ENCODE measurements around the gene LUZP2. TPM values are rescaled to one million over a fixed set of nuclear protein-coding genes. Genes with fewer than 3 reads are reported as not detected.

Gene LUZP2
- total and polyA plus RNA-seq, 2 donors (not counting 1 experiment from before 2014, with no cell fraction given), result not detected

- H3K9ac ChIP-seq (ENCODE audit: low read length), result no peak overlapping the region
- H3K4me3 Mint-ChIP-seq, result no peak overlapping the region
- intact Hi-C loops (cut with micrococcal nuclease), result no loop called here
- H3K36me3 ChIP-seq (replicated peaks in 1 of 2; ENCODE audit: control extremely low read depth in 1 of 2, control insufficient read depth in 1 of 2, extremely low read depth in 1 of 2, insufficient read depth in 2 of 2, low read length in 1 of 2), result no peaks in the 10 kb centered on the region
- no peak for TF ChIP-seq EZH2 (IDR thresholded peaks at IDR 0.05; ENCODE audit: borderline replicate concordance, insufficient read depth, low read depth, low read length, poor library complexity, severe bottlenecking)
- TF ChIP-seq, protein P1, sequence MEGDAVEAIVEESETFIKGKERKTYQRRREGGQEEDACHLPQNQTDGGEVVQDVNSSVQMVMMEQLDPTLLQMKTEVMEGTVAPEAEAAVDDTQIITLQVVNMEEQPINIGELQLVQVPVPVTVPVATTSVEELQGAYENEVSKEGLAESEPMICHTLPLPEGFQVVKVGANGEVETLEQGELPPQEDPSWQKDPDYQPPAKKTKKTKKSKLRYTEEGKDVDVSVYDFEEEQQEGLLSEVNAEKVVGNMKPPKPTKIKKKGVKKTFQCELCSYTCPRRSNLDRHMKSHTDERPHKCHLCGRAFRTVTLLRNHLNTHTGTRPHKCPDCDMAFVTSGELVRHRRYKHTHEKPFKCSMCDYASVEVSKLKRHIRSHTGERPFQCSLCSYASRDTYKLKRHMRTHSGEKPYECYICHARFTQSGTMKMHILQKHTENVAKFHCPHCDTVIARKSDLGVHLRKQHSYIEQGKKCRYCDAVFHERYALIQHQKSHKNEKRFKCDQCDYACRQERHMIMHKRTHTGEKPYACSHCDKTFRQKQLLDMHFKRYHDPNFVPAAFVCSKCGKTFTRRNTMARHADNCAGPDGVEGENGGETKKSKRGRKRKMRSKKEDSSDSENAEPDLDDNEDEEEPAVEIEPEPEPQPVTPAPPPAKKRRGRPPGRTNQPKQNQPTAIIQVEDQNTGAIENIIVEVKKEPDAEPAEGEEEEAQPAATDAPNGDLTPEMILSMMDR (IDR thresholded peaks at IDR 0.05), result no peak
- no peaks in the 10 kb centered on the region for H3K27me3 ChIP-seq (replicated peaks in 1 of 4; ENCODE audit: control extremely low read depth in 1 of 4, control insufficient read depth in 3 of 4, insufficient read depth in 4 of 4, low read length in 3 of 4)
- ChIA-PET CTCF (interaction anchor here (1.1 kb wide), 1 partner anchor 11 kb away, joined by 3 read pairs; no protein-coding TSS in a partner anchor), POLR2A (no interaction called here)
- DNase-seq, result no peak
- no peak overlapping the region for H3K27ac Mint-ChIP-seq
- no peaks in the 10 kb centered on the region for H3K9me3 Mint-ChIP-seq (ENCODE audit: insufficient read depth)
- H4K20me1 ChIP-seq (ENCODE audit: control insufficient read depth, insufficient read depth, low read length, poor library complexity, severe bottlenecking), result no peaks in the 10 kb centered on the region
- H3K4me3 ChIP-seq (ENCODE audit: control extremely low read depth in 1 of 5, extremely low read depth in 1 of 5, insufficient read depth in 1 of 5, low read depth in 2 of 5, low read length in 4 of 5), result no peak overlapping the region
- no peaks in the 10 kb centered on the region for H3K79me2 ChIP-seq (ENCODE audit: control insufficient read depth, insufficient read depth, low read length)
- H3K27me3 Mint-ChIP-seq, result no peaks in the 10 kb centered on the region
- H3K4me2 ChIP-seq (replicated peaks; ENCODE audit: low read depth, low read length, poor library complexity, severe bottlenecking), result no peak overlapping the region
- H2AFZ ChIP-seq (ENCODE audit: insufficient read depth, low read depth, low read length, poor library complexity, severe bottlenecking), result no peak overlapping the region
- no peaks in the 10 kb centered on the region for H3K4me1 Mint-ChIP-seq
- no peaks in the 10 kb centered on the region for H3K4me1 ChIP-seq (ENCODE audit: control insufficient read depth in 2 of 2, insufficient read depth in 2 of 2, low read length in 2 of 2)
- 84% methylated on average over 2 of the region's 5 CpGs for WGBS (ENCODE audit: insufficient coverage)
- ATAC-seq (ENCODE audit: low read depth), result no peak
- no peaks in the 10 kb centered on the region for H3K9me3 ChIP-seq (ENCODE audit: control extremely low read depth in 1 of 3, control insufficient read depth in 2 of 3, insufficient read depth in 1 of 3, low read length in 2 of 3)
- H3K27ac ChIP-seq (ENCODE audit: low read length in 2 of 2), result no peak overlapping the region
Measured at GRCh38 chr11:24635588-24636290, 138.9 kb downstream of the LUZP2 start.

DNA sequence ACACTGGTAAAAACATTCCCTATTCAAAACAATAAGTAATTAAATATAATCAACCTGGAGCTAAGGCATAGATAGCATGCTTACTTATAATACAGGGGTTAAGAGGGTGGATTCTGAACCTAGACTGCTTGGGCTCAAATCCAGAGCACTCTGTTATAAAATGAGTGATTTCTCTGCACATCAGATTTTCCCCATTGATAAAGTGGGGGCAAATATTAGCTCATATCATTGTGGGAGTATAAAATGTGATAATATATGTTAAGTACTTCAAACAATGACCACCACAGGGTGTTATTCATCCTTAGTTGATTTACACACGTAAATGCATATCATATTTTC, 139.4 kb downstream of the LUZP2 start:
- no peaks in the 10 kb centered on the region for H3K27me3 Mint-ChIP-seq
- WGBS (ENCODE audit: insufficient coverage), result 86% methylated on average over 1 of the region's 1 CpG
- CTCF ChIA-PET, result interaction anchor here (1.1 kb wide), 1 partner anchor 11 kb away, joined by 3 read pairs; no protein-coding TSS in a partner anchor

More for the DNA sequence above, 139.4 kb downstream of the LUZP2 start:
- no peak overlapping the region for H3K9ac ChIP-seq (ENCODE audit: low read length)
- H3K27me3 ChIP-seq (replicated peaks in 1 of 4; ENCODE audit: control extremely low read depth in 1 of 4, control insufficient read depth in 3 of 4, insufficient read depth in 4 of 4, low read length in 3 of 4), result no peaks in the 10 kb centered on the region
- H4K20me1 ChIP-seq (ENCODE audit: control insufficient read depth, insufficient read depth, low read length, poor library complexity, severe bottlenecking), result no peaks in the 10 kb centered on the region
- no peak overlapping the region for H2AFZ ChIP-seq (ENCODE audit: insufficient read depth, low read depth, low read length, poor library complexity, severe bottlenecking)
- H3K4me2 ChIP-seq (replicated peaks; ENCODE audit: low read depth, low read length, poor library complexity, severe bottlenecking), result no peak overlapping the region
- ATAC-seq (ENCODE audit: low read depth) (no peak), DNase-seq (no peak)
- POLR2A ChIA-PET, result no interaction called here
- intact Hi-C loops (cut with micrococcal nuclease), result no loop called here
- no peaks in the 10 kb centered on the region for H3K79me2 ChIP-seq (ENCODE audit: control insufficient read depth, insufficient read depth, low read length)
- H3K4me1 Mint-ChIP-seq, result no peaks in the 10 kb centered on the region
- no peak overlapping the region for H3K4me3 Mint-ChIP-seq
- TF ChIP-seq EZH2 (IDR thresholded peaks at IDR 0.05; ENCODE audit: borderline replicate concordance, insufficient read depth, low read depth, low read length, poor library complexity, severe bottlenecking), result no peak
- TF ChIP-seq, protein P1 (IDR thresholded peaks at IDR 0.05), result no peak
- no peaks in the 10 kb centered on the region for H3K4me1 ChIP-seq (ENCODE audit: control insufficient read depth in 2 of 2, insufficient read depth in 2 of 2, low read length in 2 of 2)
- no peaks in the 10 kb centered on the region for H3K9me3 Mint-ChIP-seq (ENCODE audit: insufficient read depth)
- H3K4me3 ChIP-seq (ENCODE audit: control extremely low read depth in 1 of 5, extremely low read depth in 1 of 5, insufficient read depth in 1 of 5, low read depth in 2 of 5, low read length in 4 of 5), result no peak overlapping the region
- H3K27ac ChIP-seq (ENCODE audit: low read length in 2 of 2), result no peak overlapping the region
- no peak overlapping the region for H3K27ac Mint-ChIP-seq
- no peaks in the 10 kb centered on the region for H3K36me3 ChIP-seq (replicated peaks in 1 of 2; ENCODE audit: control extremely low read depth in 1 of 2, control insufficient read depth in 1 of 2, extremely low read depth in 1 of 2, insufficient read depth in 2 of 2, low read length in 1 of 2)
- H3K9me3 ChIP-seq (ENCODE audit: control extremely low read depth in 1 of 3, control insufficient read depth in 2 of 3, insufficient read depth in 1 of 3, low read length in 2 of 3), result no peaks in the 10 kb centered on the region
